ENCODE results near the gene HOXD1. TPM values are rescaled to one million over a fixed set of nuclear protein-coding genes. Genes with fewer than 3 reads are reported as not detected.
A peak's percentile ranks its signal among the peaks of the same experiment; 100 is the strongest.

Gene HOXD1
- total RNA-seq (not detected), total RNA-seq (0 to 0.06 (median 0) reads per million in 29 experiments)
- total RNA-seq (2013): not detected

- H3K36me3 ChIP-seq (ENCODE audit: control insufficient read depth in 2 of 2, extremely low read depth in 1 of 2, insufficient read depth in 1 of 2, low read length in 1 of 2): no peaks in the 10 kb centered on the region
- WGBS (ENCODE audit: insufficient coverage): 6% methylated on average over 60 of the region's 68 CpGs
- CTCF ChIA-PET: no interaction called here
- H3K27me3 ChIP-seq (replicated peaks in 1 of 2; ENCODE audit: control insufficient read depth in 2 of 2, extremely low read depth in 1 of 2, insufficient read depth in 2 of 2, low read length in 1 of 2): peaks cover 36 to 51% of the 10 kb centered on the region in 2 experiments
- Mint-ChIP-seq H3K9me3 (no peaks in the 10 kb centered on the region), H3K27ac (no peak within 1 kb of the TSS), H3K27me3 (peaks cover 74 to 78% of the 10 kb centered on the region in 2 donors), H3K4me3 (peak within 1 kb of the TSS; percentile 84 to 88 (median 86)), H3K36me3 (no peaks in the 10 kb centered on the region), H3K4me1 (peaks cover 20 to 24% (median 23%) of the 10 kb centered on the region in 3 donors)
- peak within 1 kb of the TSS; percentile 41 to 90 for H3K4me3 ChIP-seq (ENCODE audit: control insufficient read depth in 1 of 2, extremely low read depth in 1 of 2, low read length in 1 of 2)
- POLR2A ChIA-PET: no interaction called here
- DNase-seq (no peak), ATAC-seq (replicated peaks in 1 of 4) (peak in 3 of 4 experiments; percentile 29 to 40 (median 31))
- no peaks in the 10 kb centered on the region for H3K9me3 ChIP-seq
- H3K27ac ChIP-seq (ENCODE audit: low read length): no peak within 1 kb of the TSS
- peaks cover 19 to 23% of the 10 kb centered on the region in 2 experiments for H3K4me1 ChIP-seq (ENCODE audit: control insufficient read depth in 1 of 2, extremely low read depth in 1 of 2, insufficient read depth in 2 of 2, low read length in 2 of 2)
Measured at GRCh38 chr2:176187899-176188773, at the start of gene HOXD1. TSS of gene HOXD1 (plus strand) at chr2:176188668. CDS start at chr2:176188802, 134 bp downstream.

- Mint-ChIP-seq H3K4me3 (peak overlapping the region in 2 of 3 donors; percentile 21 to 55), H3K9me3 (peaks cover 0 to 9% (median 4%) of the 10 kb centered on the region in 3 donors), H3K27me3 (peaks cover 79 to 92% of the 10 kb centered on the region in 2 donors), H3K36me3 (no peaks in the 10 kb centered on the region), H3K27ac (peak overlapping the region in 1 of 2 donors; percentile 31), H3K4me1 (peaks cover 29 to 42% (median 40%) of the 10 kb centered on the region in 3 donors)
- Histone ChIP-seq H3K9me3 (peaks cover 6% of the 10 kb centered on the region), H3K27ac (ENCODE audit: low read length) (no peak overlapping the region), H3K36me3 (ENCODE audit: control insufficient read depth in 2 of 2, extremely low read depth in 1 of 2, insufficient read depth in 1 of 2, low read length in 1 of 2) (no peaks in the 10 kb centered on the region), H3K27me3 (replicated peaks in 1 of 2; ENCODE audit: control insufficient read depth in 2 of 2, extremely low read depth in 1 of 2, insufficient read depth in 2 of 2, low read length in 1 of 2) (peaks cover 47 to 81% of the 10 kb centered on the region in 2 experiments), H3K4me3 (ENCODE audit: control insufficient read depth in 1 of 2, extremely low read depth in 1 of 2, low read length in 1 of 2) (peak overlapping the region in 1 of 2 donors; percentile 30), H3K4me1 (ENCODE audit: control insufficient read depth in 1 of 2, extremely low read depth in 1 of 2, insufficient read depth in 2 of 2, low read length in 2 of 2) (peaks cover 5 to 38% of the 10 kb centered on the region in 2 experiments)
- 15% methylated on average over 23 of the region's 28 CpGs for WGBS (ENCODE audit: insufficient coverage)
- no peak for ATAC-seq (replicated peaks in 1 of 4)
- CTCF ChIA-PET: interaction anchor here (0.7 to 3.7 kb wide), 7 partner anchors 16 to 498 kb away, joined by 3 to 31 read pairs (median 4); no protein-coding TSS in a partner anchor
- POLR2A ChIA-PET: interaction anchor here in 1 of 2 donors (0.6 kb wide), 1 partner anchor 446 kb away, joined by 4 read pairs; no protein-coding TSS in a partner anchor
- no peak for DNase-seq
Measured at GRCh38 chr2:176138923-176139660, 49.4 kb upstream of the HOXD1 start.

GRCh38 chr2:176139661-176140512 lies 48.6 kb upstream of the HOXD1 start:
- H3K9me3 ChIP-seq: peaks cover 6% of the 10 kb centered on the region
- Mint-ChIP-seq H3K27me3 (peaks cover 78 to 92% of the 10 kb centered on the region in 2 donors), H3K4me1 (peaks cover 29 to 42% (median 40%) of the 10 kb centered on the region in 3 donors), H3K4me3 (peak overlapping the region in 1 of 3 donors; percentile 55), H3K9me3 (peaks cover 0 to 9% (median 4%) of the 10 kb centered on the region in 3 donors), H3K27ac (no peak overlapping the region), H3K36me3 (no peaks in the 10 kb centered on the region)
- no peak for ATAC-seq (replicated peaks in 1 of 4)
- WGBS (ENCODE audit: insufficient coverage): 31% methylated on average over 9 of the region's 41 CpGs
- no peak for DNase-seq
- peaks cover 41 to 79% of the 10 kb centered on the region in 2 experiments for H3K27me3 ChIP-seq (replicated peaks in 1 of 2; ENCODE audit: control insufficient read depth in 2 of 2, extremely low read depth in 1 of 2, insufficient read depth in 2 of 2, low read length in 1 of 2)
- POLR2A ChIA-PET: interaction anchor here in 1 of 2 donors (0.6 kb wide), 3 partner anchors 8 to 445 kb away, joined by 3 to 7 read pairs (median 4); no protein-coding TSS in a partner anchor
- CTCF ChIA-PET: interaction anchor here (0.6 to 3.7 kb wide), 40 partner anchors 7 to 1627 kb away, joined by 3 to 31 read pairs (median 5); partner anchors contain the start of gene LNPK (in 1 of the 2)
- H3K4me1 ChIP-seq (ENCODE audit: control insufficient read depth in 1 of 2, extremely low read depth in 1 of 2, insufficient read depth in 2 of 2, low read length in 2 of 2): peaks cover 5 to 38% of the 10 kb centered on the region in 2 experiments
- H3K36me3 ChIP-seq (ENCODE audit: control insufficient read depth in 2 of 2, extremely low read depth in 1 of 2, insufficient read depth in 1 of 2, low read length in 1 of 2): no peaks in the 10 kb centered on the region
- H3K27ac ChIP-seq (ENCODE audit: low read length): no peak overlapping the region
- peak overlapping the region in 1 of 2 donors; percentile 42 for H3K4me3 ChIP-seq (ENCODE audit: control insufficient read depth in 1 of 2, extremely low read depth in 1 of 2, low read length in 1 of 2)

- Histone ChIP-seq H3K27me3 (replicated peaks in 1 of 2; ENCODE audit: control insufficient read depth in 2 of 2, extremely low read depth in 1 of 2, insufficient read depth in 2 of 2, low read length in 1 of 2) (peaks cover 38 to 80% of the 10 kb centered on the region in 2 experiments), H3K9me3 (peaks cover 6% of the 10 kb centered on the region), H3K36me3 (ENCODE audit: control insufficient read depth in 2 of 2, extremely low read depth in 1 of 2, insufficient read depth in 1 of 2, low read length in 1 of 2) (no peaks in the 10 kb centered on the region), H3K27ac (ENCODE audit: low read length) (no peak overlapping the region), H3K4me1 (ENCODE audit: control insufficient read depth in 1 of 2, extremely low read depth in 1 of 2, insufficient read depth in 2 of 2, low read length in 2 of 2) (peaks cover 5 to 36% of the 10 kb centered on the region in 2 experiments), H3K4me3 (ENCODE audit: control insufficient read depth in 1 of 2, extremely low read depth in 1 of 2, low read length in 1 of 2) (peak overlapping the region; percentile 14 to 42)
- POLR2A ChIA-PET: interaction anchor here in 1 of 2 donors (0.6 kb wide), 1 partner anchor 314 kb away, joined by 7 read pairs; no protein-coding TSS in a partner anchor
- H3K27ac Mint-ChIP-seq: no peak overlapping the region
- no peaks in the 10 kb centered on the region for H3K36me3 Mint-ChIP-seq
- peak overlapping the region in 2 of 3 donors; percentile 29 to 60 for H3K4me3 Mint-ChIP-seq
- CTCF ChIA-PET: interaction anchor here (0.5 to 3.7 kb wide), 41 partner anchors 8 to 1626 kb away, joined by 3 to 31 read pairs (median 5); no protein-coding TSS in a partner anchor
- H3K4me1 Mint-ChIP-seq: peaks cover 25 to 35% (median 33%) of the 10 kb centered on the region in 3 donors
- peak; percentile 76 to 94 (median 79) for ATAC-seq (replicated peaks in 1 of 4)
- H3K9me3 Mint-ChIP-seq: peaks cover 0 to 9% (median 4%) of the 10 kb centered on the region in 3 donors
- WGBS (ENCODE audit: insufficient coverage): 8% methylated on average over 47 of the region's 48 CpGs
- DNase-seq: peak; percentile 17 to 80 (median 57)
- H3K27me3 Mint-ChIP-seq: peaks cover 78 to 92% of the 10 kb centered on the region in 2 donors
Measured at GRCh38 chr2:176140513-176141317, 47.8 kb upstream of the HOXD1 start.

GRCh38 chr2:176142281-176142680 lies 46.2 kb upstream of the HOXD1 start:
- peaks cover 20 to 27% (median 24%) of the 10 kb centered on the region in 3 donors for H3K4me1 Mint-ChIP-seq
- peaks cover 0 to 9% (median 4%) of the 10 kb centered on the region in 3 donors for H3K9me3 Mint-ChIP-seq
- ATAC-seq (replicated peaks in 1 of 4): no peak
- Histone ChIP-seq H3K4me3 (ENCODE audit: control insufficient read depth in 1 of 2, extremely low read depth in 1 of 2, low read length in 1 of 2) (no peak overlapping the region), H3K4me1 (ENCODE audit: control insufficient read depth in 1 of 2, extremely low read depth in 1 of 2, insufficient read depth in 2 of 2, low read length in 2 of 2) (peaks cover 0 to 22% of the 10 kb centered on the region in 2 experiments), H3K9me3 (peaks cover 6% of the 10 kb centered on the region), H3K27me3 (replicated peaks in 1 of 2; ENCODE audit: control insufficient read depth in 2 of 2, extremely low read depth in 1 of 2, insufficient read depth in 2 of 2, low read length in 1 of 2) (peaks cover 38 to 74% of the 10 kb centered on the region in 2 experiments), H3K36me3 (ENCODE audit: control insufficient read depth in 2 of 2, extremely low read depth in 1 of 2, insufficient read depth in 1 of 2, low read length in 1 of 2) (no peaks in the 10 kb centered on the region), H3K27ac (ENCODE audit: low read length) (no peak overlapping the region)
- ChIA-PET POLR2A (no interaction called here), CTCF (no interaction called here)
- no CpG with 5 or more reads among the region's 2 CpGs for WGBS (ENCODE audit: insufficient coverage)
- peaks cover 84 to 96% of the 10 kb centered on the region in 2 donors for H3K27me3 Mint-ChIP-seq
- no peak overlapping the region for H3K4me3 Mint-ChIP-seq
- H3K36me3 Mint-ChIP-seq: no peaks in the 10 kb centered on the region
- DNase-seq: no peak
- no peak overlapping the region for H3K27ac Mint-ChIP-seq
